RWPE2 (cell line): ENCODE data around the gene NANOGP8.

ENCODE experiments used
- ATAC-seq: fragments of 200-7000 bp; cut with Tn5 transposase; 3 replicates; pipeline ENCODE4 v1.9.1; 2021; ENCODE audit warnings: low read depth
- DNase-seq: peaks from one replicate; pipeline ENCODE4 v3.0.0-alpha.2; 2020; ENCODE audit warnings: low spot score
- H3K27ac ChIP-seq: fragments of 450-650 bp; 2 replicates; pipeline ENCODE4 v1.5.1; 2017; ENCODE audit warnings: mild to moderate bottlenecking; ENCODE audit not compliant: poor library complexity, severe bottlenecking
- H3K27me3 ChIP-seq: fragments of 250-450 bp; sonication (Bioruptor Pico); 2 replicates; pipeline ENCODE4 v1.5.1; 2021; ENCODE audit warnings: mild to moderate bottlenecking, moderate library complexity; ENCODE audit not compliant: insufficient read depth, poor library complexity, severe bottlenecking
- H3K36me3 ChIP-seq: fragments of 250-450 bp; sonication (Bioruptor Pico); 2 replicates; pipeline ENCODE4 v1.5.1; 2020; ENCODE audit warnings: low read depth, mild to moderate bottlenecking, moderate library complexity
- H3K4me1 ChIP-seq: fragments of 250-450 bp; sonication (Bioruptor Pico); 2 replicates; pipeline ENCODE4 v1.5.1; 2021; ENCODE audit warnings: mild to moderate bottlenecking, moderate library complexity; ENCODE audit not compliant: insufficient read depth, poor library complexity, severe bottlenecking
- H3K4me3 ChIP-seq: fragments of 250-450 bp; sonication (Bioruptor Pico); 2 replicates; pipeline ENCODE4 v1.5.1; 2021; ENCODE audit warnings: mild to moderate bottlenecking, moderate library complexity; ENCODE audit not compliant: severe bottlenecking
- H3K9me3 ChIP-seq: fragments of 250-450 bp; sonication (Bioruptor Pico); 2 replicates; pipeline ENCODE4 v1.5.1; 2021; ENCODE audit warnings: mild to moderate bottlenecking, moderate library complexity; ENCODE audit not compliant: severe bottlenecking
- TF ChIP-seq, protein P1 (sequence below): fragments of 450-650 bp; IDR thresholded peaks from one replicate; pipeline ENCODE4 v1.5.1; 2017; ENCODE audit warnings: mild to moderate bottlenecking, moderate library complexity; ENCODE audit not compliant: poor library complexity, severe bottlenecking

Gene NANOGP8

DNA sequence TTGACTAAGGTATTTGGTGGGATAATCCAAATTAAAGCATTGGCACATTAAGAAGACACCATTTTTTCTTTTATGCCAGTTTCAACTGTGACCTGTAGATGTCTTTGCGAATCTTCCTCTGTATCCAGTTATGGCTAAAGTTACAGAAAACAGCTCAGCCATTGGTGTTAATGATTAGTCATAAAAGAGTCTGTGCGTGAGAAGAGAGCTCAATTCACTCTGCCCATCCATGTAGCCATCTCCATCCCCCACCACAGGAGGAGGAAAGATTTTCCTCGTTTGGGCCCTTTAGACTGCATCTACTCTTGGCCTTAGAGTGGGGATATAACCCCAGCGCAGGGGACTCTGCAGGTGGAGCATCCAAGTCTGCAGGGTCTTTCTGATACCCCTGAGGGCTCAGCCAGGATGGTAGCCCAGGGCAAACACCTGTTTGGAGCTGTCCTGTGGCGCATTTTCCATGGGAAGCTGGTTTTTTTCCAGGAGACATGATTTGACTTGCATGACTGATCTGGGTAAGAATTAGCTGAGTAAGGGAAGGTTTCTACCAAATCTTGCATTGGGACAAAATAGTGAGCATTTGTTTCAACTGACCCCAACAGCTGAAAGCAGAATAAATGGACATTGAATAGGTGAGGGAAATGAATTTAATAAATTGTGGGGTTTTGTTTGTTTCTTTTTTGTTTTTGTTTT is 29.5 kb downstream of the NANOGP8 start:
- no peak overlapping the region for H3K27ac ChIP-seq
- no peaks in the 10 kb centered on the region for H3K36me3 ChIP-seq
- ATAC-seq (no peak), DNase-seq (no peak)
- no peaks in the 10 kb centered on the region for H3K9me3 ChIP-seq
- no peaks in the 10 kb centered on the region for H3K4me1 ChIP-seq
- no peaks in the 10 kb centered on the region for H3K27me3 ChIP-seq
- H3K4me3 ChIP-seq: no peak overlapping the region
- TF ChIP-seq, protein P1, sequence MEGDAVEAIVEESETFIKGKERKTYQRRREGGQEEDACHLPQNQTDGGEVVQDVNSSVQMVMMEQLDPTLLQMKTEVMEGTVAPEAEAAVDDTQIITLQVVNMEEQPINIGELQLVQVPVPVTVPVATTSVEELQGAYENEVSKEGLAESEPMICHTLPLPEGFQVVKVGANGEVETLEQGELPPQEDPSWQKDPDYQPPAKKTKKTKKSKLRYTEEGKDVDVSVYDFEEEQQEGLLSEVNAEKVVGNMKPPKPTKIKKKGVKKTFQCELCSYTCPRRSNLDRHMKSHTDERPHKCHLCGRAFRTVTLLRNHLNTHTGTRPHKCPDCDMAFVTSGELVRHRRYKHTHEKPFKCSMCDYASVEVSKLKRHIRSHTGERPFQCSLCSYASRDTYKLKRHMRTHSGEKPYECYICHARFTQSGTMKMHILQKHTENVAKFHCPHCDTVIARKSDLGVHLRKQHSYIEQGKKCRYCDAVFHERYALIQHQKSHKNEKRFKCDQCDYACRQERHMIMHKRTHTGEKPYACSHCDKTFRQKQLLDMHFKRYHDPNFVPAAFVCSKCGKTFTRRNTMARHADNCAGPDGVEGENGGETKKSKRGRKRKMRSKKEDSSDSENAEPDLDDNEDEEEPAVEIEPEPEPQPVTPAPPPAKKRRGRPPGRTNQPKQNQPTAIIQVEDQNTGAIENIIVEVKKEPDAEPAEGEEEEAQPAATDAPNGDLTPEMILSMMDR: no peak

DNA sequence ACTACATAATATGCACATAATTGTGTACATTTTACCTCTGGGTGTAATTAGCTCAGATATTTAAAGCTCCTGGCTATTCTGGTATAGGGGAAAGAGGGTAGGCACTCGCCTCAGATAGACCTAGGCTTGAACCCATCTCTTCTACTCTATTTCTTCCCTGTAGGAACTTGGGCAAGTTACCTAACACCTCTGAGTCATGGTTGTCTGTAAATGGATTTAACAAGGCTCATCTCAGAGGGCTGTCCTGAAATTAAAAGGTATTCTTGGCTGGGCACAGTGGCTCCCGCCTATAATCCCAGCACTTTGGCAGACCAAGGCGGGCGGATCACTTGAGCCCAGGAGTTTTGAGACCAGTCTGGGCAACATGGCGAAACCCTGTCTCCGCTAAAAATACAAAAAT is 30.7 kb downstream of the NANOGP8 start:
- H3K36me3 ChIP-seq: no peaks in the 10 kb centered on the region
- no peaks in the 10 kb centered on the region for H3K4me1 ChIP-seq
- ATAC-seq: peak; percentile 31; the same call in 1 of the 3 replicates
- H3K4me3 ChIP-seq: no peak overlapping the region
- TF ChIP-seq, protein P1: no peak
- no peaks in the 10 kb centered on the region for H3K27me3 ChIP-seq
- DNase-seq: no peak
- no peaks in the 10 kb centered on the region for H3K9me3 ChIP-seq
- H3K27ac ChIP-seq: no peak overlapping the region

GRCh38 chr15:35047996-35048395 is 37.1 kb downstream of the NANOGP8 start:
- H3K36me3 ChIP-seq: no peaks in the 10 kb centered on the region
- no peaks in the 10 kb centered on the region for H3K27me3 ChIP-seq
- H3K4me1 ChIP-seq: no peaks in the 10 kb centered on the region
- TF ChIP-seq, protein P1: no peak
- ATAC-seq (no peak), DNase-seq (no peak)
- no peak overlapping the region for H3K27ac ChIP-seq
- H3K4me3 ChIP-seq: no peak overlapping the region
- H3K9me3 ChIP-seq: no peaks in the 10 kb centered on the region

DNA sequence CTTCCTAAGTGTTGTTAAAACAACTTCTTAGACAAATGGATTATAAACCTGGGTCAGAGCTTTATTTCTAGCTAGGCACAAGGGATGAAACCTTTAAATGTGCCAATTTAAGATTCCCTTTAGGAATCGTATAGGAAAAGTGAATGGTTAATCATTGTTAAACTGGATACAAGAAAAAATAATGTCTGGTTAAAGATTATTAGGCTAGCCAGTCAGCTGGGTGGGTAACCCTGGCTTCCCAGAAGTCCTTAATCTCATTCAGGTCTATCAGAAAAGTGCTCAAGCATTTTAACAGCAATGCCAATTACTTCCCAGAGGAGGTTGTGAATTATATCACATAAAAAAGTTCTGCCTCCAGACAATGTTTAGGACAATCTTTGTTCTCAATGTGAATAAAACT is 37.6 kb downstream of the NANOGP8 start:
- Histone ChIP-seq H3K4me1 (no peaks in the 10 kb centered on the region), H3K36me3 (no peaks in the 10 kb centered on the region), H3K9me3 (no peaks in the 10 kb centered on the region), H3K27ac (no peak overlapping the region), H3K4me3 (no peak overlapping the region), H3K27me3 (no peaks in the 10 kb centered on the region)
- ATAC-seq (no peak), DNase-seq (no peak)
- TF ChIP-seq, protein P1: no peak

- ATAC-seq (no peak), DNase-seq (no peak)
- Histone ChIP-seq H3K9me3 (no peaks in the 10 kb centered on the region), H3K36me3 (no peaks in the 10 kb centered on the region), H3K4me1 (peaks cover 12% of the 10 kb centered on the region), H3K4me3 (no peak overlapping the region), H3K27me3 (no peaks in the 10 kb centered on the region), H3K27ac (no peak overlapping the region)
- TF ChIP-seq, protein P1: no peak
Observed at GRCh38 chr15:35043373-35044095, 41.6 kb downstream of the NANOGP8 start.
